T-helper 17 cell (primary cell): ENCODE data around the gene OR6C70. TPM values are rescaled to one million over a fixed set of nuclear protein-coding genes. Genes with fewer than 3 reads are reported as not detected.
"Not testable (repeated sequence)": the region's sequence is repeated elsewhere in the genome, so short reads cannot be mapped to it uniquely, and the experiment has no call there.

Source experiments
- ATAC-seq: fragments of 150-1000 bp; cut with Tn5 transposase; 2 replicates; pipeline ENCODE4 v1.10.0; 2021; ENCODE audit warnings: mild to moderate bottlenecking, moderate library complexity
- DNase-seq, 3 donors: peaks; one replicate each; pipeline versions ENCODE4 v3.0.0 to v3.0.0-alpha.2; 2020 to 2021
- H3K9me3 ChIP-seq: one replicate; pipeline ENCODE4 v1.7.0; 2013; ENCODE audit warnings: low read length, mild to moderate bottlenecking; ENCODE audit not compliant: control insufficient read depth, poor library complexity, severe bottlenecking
- H3K27ac Mint-ChIP-seq: one replicate; pipeline ENCODE4 v1.8.0; 2022; ENCODE audit warnings: mild to moderate bottlenecking, moderate library complexity, mixed read lengths
- H3K27me3 Mint-ChIP-seq: one replicate; pipeline ENCODE4 v1.8.0; 2022; ENCODE audit warnings: mixed read lengths
- H3K36me3 Mint-ChIP-seq: one replicate; pipeline ENCODE4 v1.8.0; 2022; ENCODE audit warnings: low read depth, mixed read lengths
- H3K4me1 Mint-ChIP-seq: one replicate; pipeline ENCODE4 v1.8.0; 2022; ENCODE audit warnings: mild to moderate bottlenecking, mixed read lengths
- H3K4me3 Mint-ChIP-seq: one replicate; pipeline ENCODE4 v1.8.0; 2022; ENCODE audit warnings: mild to moderate bottlenecking, moderate library complexity, mixed read lengths
- total RNA-seq, 4 donors: library from RNA in 2 of 4; stranded (reverse) in 2 of 4; gene quantifications; one replicate each; pipeline ENCODE4 v1.2.3 and lab custom pipeline; 2022 to 2026

OR6C70 gene
- total RNA-seq, 2 donors from 2014 or later, result 0.52 TPM; not detected in 1

DNA sequence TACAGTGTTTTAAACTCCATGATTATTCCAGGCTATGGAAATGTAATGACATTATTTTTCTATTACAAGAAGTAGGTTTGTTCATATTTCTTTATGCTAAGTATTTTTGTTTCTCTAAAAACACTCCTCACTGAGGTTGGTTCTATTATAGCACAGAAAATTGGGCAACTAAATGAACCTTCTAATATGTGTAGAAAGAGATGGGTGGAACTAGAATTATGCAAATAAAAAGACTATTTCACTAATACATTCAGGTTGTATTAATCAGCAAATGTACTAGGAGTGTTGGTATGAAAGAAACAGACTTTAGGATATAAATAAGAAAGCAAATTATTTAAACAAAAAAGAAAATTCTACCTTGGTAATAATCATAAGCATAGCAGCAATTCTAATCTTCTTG is 21.1 kb downstream of the OR6C70 start:
- no peak overlapping the region for H3K4me3 Mint-ChIP-seq
- no peak for ATAC-seq
- no peak for DNase-seq
- H3K27ac Mint-ChIP-seq, result no peak overlapping the region
- H3K27me3 Mint-ChIP-seq, result peaks cover 48% of the 10 kb centered on the region
- H3K9me3 ChIP-seq, result no peaks in the 10 kb centered on the region
- no peaks in the 10 kb centered on the region for H3K4me1 Mint-ChIP-seq
- no peaks in the 10 kb centered on the region for H3K36me3 Mint-ChIP-seq

DNA sequence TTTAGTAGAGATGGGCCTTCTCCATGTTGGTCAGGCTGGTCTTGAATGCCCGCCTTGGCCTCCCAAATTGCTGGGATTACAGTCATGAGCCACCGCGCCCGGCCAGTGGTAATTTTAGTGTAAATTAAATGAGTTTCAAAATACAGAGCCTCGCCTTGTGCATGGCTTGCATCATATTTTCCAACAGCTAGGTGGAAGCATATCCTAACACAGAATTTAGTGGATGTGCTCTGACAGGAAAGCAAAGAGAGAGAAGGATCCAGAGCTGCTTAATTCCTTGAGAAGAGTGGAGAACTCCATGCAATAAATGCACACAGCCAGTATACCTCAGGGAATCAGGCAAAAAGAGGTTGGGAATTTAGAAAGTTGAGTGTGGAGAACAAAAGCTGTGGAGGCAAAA is 23.6 kb downstream of the OR6C70 start:
- Mint-ChIP-seq H3K27me3 (peaks cover 29% of the 10 kb centered on the region), H3K36me3 (no peaks in the 10 kb centered on the region), H3K27ac (no peak overlapping the region), H3K4me1 (no peaks in the 10 kb centered on the region), H3K4me3 (no peak overlapping the region)
- H3K9me3 ChIP-seq, result no peaks in the 10 kb centered on the region
- DNase-seq, result no peak
- no peak for ATAC-seq

DNA sequence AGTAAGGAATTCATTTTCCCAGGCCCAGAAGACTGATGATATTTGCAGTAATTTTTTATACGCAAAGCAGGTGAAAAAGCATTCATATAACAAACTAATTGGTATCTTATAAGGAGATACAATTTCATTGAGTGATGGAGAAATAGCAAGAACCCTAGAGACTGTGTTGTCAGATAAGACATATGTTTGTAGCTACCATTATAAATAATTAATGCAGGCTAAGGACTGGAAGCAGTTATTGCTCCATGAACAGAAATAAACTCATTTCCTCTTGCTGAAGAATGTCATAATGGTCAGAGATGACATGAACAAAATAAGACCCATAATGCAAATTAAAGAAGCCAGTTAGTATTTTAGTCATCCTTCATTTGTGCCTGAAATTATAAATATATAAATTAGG is 24.6 kb downstream of the OR6C70 start:
- no peaks in the 10 kb centered on the region for H3K36me3 Mint-ChIP-seq
- ATAC-seq, result no peak
- H3K4me1 Mint-ChIP-seq, result no peaks in the 10 kb centered on the region

DNA sequence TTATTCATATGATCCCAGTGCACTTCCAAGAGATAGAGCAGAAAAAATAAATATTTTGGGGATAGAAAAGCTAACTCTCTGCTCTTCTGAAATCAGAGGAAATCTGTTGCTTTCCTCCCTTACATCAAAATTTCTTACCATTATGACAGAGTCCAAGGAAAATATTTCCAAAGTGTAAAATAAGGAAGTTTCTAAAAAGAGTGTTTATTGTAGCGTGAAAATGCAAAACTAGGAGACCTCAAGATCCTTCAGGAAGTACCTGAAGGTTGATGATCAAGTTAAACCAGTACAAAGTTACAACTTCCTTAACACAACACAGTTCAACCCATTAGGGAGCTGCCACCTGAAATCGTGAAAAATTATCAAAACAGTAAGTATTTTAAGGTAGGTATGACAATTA is 26.2 kb downstream of the OR6C70 start, which contains the start of gene OR6C2:
TSS of gene OR6C2 (plus strand) at position 301 of the 400 bp plus-strand sequence. CDS start 8,138 bp downstream, outside the sequence.
- no peak within 1 kb of the TSS for H3K4me3 Mint-ChIP-seq
- H3K4me1 Mint-ChIP-seq, result no peaks in the 10 kb centered on the region
- no peak for ATAC-seq
- H3K9me3 ChIP-seq, result no peaks in the 10 kb centered on the region
- no peak within 1 kb of the TSS for H3K27ac Mint-ChIP-seq
- no peaks in the 10 kb centered on the region for H3K36me3 Mint-ChIP-seq
- no peak for DNase-seq
- H3K27me3 Mint-ChIP-seq, result peaks cover 26% of the 10 kb centered on the region

More for the DNA sequence above, 24.6 kb downstream of the OR6C70 start:
- Mint-ChIP-seq H3K27me3 (peaks cover 26% of the 10 kb centered on the region), H3K4me3 (no peak overlapping the region), H3K27ac (no peak overlapping the region)
- DNase-seq, result no peak
- H3K9me3 ChIP-seq, result no peaks in the 10 kb centered on the region

DNA sequence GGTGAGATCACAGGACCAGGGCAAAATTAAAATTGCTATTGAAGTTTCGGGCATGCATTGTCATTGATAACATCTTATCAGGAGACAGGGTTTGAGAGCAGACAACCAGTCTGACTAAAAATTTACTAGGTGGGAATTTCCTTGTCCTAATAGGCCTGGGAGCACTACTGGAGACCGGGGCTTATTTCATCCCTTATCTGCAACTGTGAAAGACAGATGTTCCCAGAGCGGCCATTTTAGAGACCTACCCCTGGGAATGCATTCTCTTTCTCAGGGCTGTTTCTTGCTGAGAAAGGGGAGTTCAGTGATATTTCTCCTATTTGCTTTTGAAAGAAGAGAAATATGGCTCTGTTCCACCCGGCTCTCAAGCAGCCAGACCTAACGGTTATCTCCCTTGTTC is 28.7 kb downstream of the OR6C70 start:
- H3K9me3 ChIP-seq, H3K4me1 Mint-ChIP-seq, ATAC-seq, DNase-seq, H3K4me3 Mint-ChIP-seq, H3K27ac Mint-ChIP-seq, H3K36me3 Mint-ChIP-seq: not testable (repeated sequence)
- H3K27me3 Mint-ChIP-seq, result peaks cover 13% of the 10 kb centered on the region

DNA sequence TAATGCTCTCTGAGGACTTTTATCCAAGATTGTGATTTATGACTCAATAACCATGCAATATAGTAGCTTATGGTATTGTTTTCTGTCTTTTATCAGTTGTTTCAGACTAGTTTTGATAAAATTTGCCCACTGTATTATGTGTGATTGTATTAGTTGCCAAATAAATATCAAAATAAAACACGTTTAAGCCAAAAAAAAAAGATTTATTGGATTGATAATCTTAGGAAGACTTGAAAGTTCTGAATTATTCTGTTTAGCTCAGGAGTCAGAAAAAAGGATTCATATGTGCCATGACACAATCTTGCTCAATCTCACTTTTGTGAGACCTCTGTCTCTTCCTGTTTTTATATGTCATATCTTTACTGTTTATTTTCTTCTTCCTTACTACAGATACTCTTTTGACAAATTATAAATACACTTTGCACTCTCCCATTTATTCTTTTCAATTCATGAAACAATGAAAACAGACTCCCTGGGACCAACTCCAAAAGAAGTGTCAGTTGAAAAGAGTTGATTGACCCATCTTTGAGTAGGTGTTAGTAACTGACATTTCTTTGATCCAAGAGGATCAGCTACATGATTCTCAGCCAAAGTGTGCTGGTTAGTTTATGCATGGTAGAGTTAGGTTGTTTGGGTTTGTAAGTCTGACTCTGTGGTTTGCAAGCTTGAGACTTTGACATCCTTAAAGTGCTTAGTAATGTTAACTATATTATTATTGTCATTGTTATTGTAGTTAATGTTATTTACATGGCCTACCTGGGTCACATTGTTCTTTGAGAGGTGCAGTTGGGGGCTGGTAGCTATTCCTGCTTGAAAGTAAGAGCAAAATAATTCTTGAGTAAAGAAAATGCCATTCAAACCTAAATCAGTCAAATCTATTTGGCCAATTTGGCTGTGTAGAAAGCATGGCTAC is 41.4 kb downstream of the OR6C70 start:
- ATAC-seq, result no peak
- Mint-ChIP-seq H3K27me3 (peaks cover 44% of the 10 kb centered on the region), H3K4me3 (no peak overlapping the region), H3K36me3 (peaks cover 3% of the 10 kb centered on the region), H3K27ac (no peak overlapping the region), H3K4me1 (no peaks in the 10 kb centered on the region)
- H3K9me3 ChIP-seq, result no peaks in the 10 kb centered on the region
- DNase-seq, result no peak

DNA sequence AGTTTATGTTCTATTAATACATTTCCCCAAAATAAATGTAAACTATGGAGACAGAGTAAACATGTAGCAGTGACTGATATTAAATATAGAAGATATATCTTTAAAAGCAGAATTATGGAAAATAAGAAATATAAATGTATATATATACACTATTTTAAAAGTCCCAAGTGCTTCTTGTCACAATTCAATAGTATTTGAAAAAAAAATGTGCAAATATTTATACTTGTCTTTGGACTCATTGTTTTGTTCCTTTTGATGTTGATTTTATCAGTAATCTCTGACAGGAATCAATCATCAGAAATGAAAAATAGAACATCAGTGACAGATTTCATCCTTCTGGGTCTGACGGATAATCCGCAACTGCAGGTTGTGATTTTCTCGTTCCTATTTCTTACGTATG is 44.0 kb downstream of the OR6C70 start, which contains the start of gene OR6C76:
TSS of gene OR6C76 (plus strand) at position 301 of the 400 bp plus-strand sequence. CDS start at position 301, 0 bp downstream.
- no peak for DNase-seq
- H3K27me3 Mint-ChIP-seq, result peaks cover 32% of the 10 kb centered on the region
- H3K4me3 Mint-ChIP-seq, result no peak within 1 kb of the TSS
- no peaks in the 10 kb centered on the region for H3K9me3 ChIP-seq
- H3K27ac Mint-ChIP-seq, result no peak within 1 kb of the TSS
- H3K4me1 Mint-ChIP-seq, result no peaks in the 10 kb centered on the region
- H3K36me3 Mint-ChIP-seq, result no peaks in the 10 kb centered on the region
- ATAC-seq, result no peak

DNA sequence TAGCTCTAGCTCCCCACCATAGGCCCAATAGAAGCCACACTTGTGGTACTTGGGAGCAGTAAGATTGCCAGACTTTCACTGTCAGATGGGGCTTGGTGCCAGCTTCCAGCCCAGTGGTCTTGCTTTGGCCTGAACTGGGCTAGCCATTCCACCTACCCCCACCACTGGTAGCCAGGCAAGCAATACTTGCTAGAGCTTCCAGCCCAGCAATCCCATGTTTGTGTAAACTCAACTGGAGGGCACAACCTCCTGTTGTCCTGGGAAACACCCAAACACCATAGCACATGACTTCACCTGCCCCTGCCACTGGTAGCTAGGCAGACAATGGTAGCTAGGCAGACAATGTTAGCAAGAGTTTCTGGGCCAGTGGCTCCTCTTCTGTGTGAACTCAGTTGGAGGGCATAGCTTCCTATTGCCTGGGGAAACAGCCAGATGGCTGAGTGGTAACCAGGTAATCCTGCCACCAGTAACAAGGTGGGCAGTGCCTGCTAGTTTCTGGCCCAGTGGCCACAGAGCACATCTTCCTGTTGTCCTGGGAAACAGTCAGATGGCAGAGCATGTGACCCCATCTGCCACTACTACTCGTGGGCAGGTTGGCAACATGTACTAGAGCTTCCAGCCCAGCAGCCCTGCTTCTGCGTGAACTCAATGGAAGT is 49.5 kb downstream of the OR6C70 start:
- H3K36me3 Mint-ChIP-seq, result peaks cover 6% of the 10 kb centered on the region
- H3K9me3 ChIP-seq, result no peaks in the 10 kb centered on the region
- DNase-seq, result no peak
- H3K27me3 Mint-ChIP-seq, result peaks cover 52% of the 10 kb centered on the region
- ATAC-seq, result no peak
- no peak overlapping the region for H3K27ac Mint-ChIP-seq
- no peak overlapping the region for H3K4me3 Mint-ChIP-seq
- H3K4me1 Mint-ChIP-seq, result peaks cover 2% of the 10 kb centered on the region

Other genes starting within 250 kb of the OR6C70 start
- not detected for gene OR10A7, start 249.1 kb downstream of the OR6C70 start, total RNA-seq
- not detected for gene OR6C74, start 225.5 kb downstream of the OR6C70 start, total RNA-seq
- gene OR6C6, start 173.6 kb downstream of the OR6C70 start, total RNA-seq, result not detected
- not detected for gene OR6C1, start 155.8 kb downstream of the OR6C70 start, total RNA-seq
- gene OR6C3, start 139.4 kb downstream of the OR6C70 start, total RNA-seq, result not detected
- not detected for gene OR6C75, start 107.2 kb downstream of the OR6C70 start, total RNA-seq
- gene OR6C65, start 69.6 kb downstream of the OR6C70 start, total RNA-seq, result not detected
- not detected for gene OR6C76, start 43.9 kb downstream of the OR6C70 start, total RNA-seq
- gene OR6C2, start 26.1 kb downstream of the OR6C70 start, total RNA-seq, result not detected
- not detected for gene OR6C68, start 22.2 kb upstream of the OR6C70 start, total RNA-seq
- gene OR6C4, start 79.5 kb upstream of the OR6C70 start, total RNA-seq, result not detected
- under 1 TPM in 1 of 2 donors, not detected in 1; 0.30 TPM for gene OR2AP1, start 102.3 kb upstream of the OR6C70 start, total RNA-seq
- gene OR10P1, start 166.8 kb upstream of the OR6C70 start, total RNA-seq, result not detected
- gene ITGA7, start 237.8 kb upstream of the OR6C70 start, total RNA-seq, result 1 to 10 TPM in 1 of 2 donors, under 1 TPM in 1; 0.70 to 1.4 TPM
- 10 to 100 TPM; 41.1 to 42.0 TPM for gene BLOC1S1, start 245.9 kb upstream of the OR6C70 start, total RNA-seq